Fibroblast of villous mesenchyme (primary cell): ENCODE measurements around the gene SH2B2. TPM values are rescaled to one million over a fixed set of nuclear protein-coding genes. Genes with fewer than 3 reads are reported as not detected.
"Not testable (repeated sequence)": the region's sequence is repeated elsewhere in the genome, so short reads cannot be mapped to it uniquely, and the experiment has no call there.

ENCODE experiments used
- DNase-seq: peaks from one replicate; pipeline ENCODE4 v3.0.0-alpha.2; 2010; ENCODE audit warnings: low read depth
- H3K4me3 ChIP-seq: 2 replicates; pipeline ENCODE4 v1.5.1; 2011; ENCODE audit warnings: low read depth, mild to moderate bottlenecking, low read length
- small RNA-seq: library from RNA; depleted of rRNA; stranded (forward); fragments of <200 nt; gene quantifications from one replicate; pipeline ENCODE3, GENCODE V24; 2012
- total RNA-seq: library from RNA; depleted of rRNA; stranded (reverse); fragments of >200 nt; gene quantifications from 2 replicates; pipeline ENCODE4 v1.2.3, GENCODE V29; 2012
- TF ChIP-seq, protein P1 (sequence below): IDR thresholded peaks from 2 replicates; pipeline ENCODE4 v1.5.1; 2012; ENCODE audit warnings: low read depth, mild to moderate bottlenecking, low read length; ENCODE audit not compliant: insufficient read depth

The SH2B2 gene
- total RNA-seq, 1 donor: 0.43 TPM

DNA sequence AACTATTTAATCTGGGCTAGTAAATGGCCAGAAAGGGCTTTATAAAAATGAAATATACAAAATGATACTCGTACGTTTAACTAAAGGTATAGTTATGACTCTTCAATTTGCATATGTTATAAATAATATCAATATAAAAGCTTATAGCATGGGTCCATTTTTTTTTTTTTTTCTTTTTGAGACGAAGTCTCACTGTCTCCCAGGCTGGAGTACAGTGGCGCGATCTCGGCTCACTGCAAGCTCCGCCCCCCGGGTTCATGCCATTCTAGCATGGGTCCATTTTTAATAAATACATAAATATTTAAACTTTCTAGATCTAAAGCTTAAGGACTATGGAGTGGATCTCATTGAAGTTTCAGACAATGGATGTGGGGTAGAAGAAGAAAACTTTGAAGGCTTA lies 50.3 kb downstream of the SH2B2 start:
- H3K4me3 ChIP-seq, DNase-seq: not testable (repeated sequence)

DNA sequence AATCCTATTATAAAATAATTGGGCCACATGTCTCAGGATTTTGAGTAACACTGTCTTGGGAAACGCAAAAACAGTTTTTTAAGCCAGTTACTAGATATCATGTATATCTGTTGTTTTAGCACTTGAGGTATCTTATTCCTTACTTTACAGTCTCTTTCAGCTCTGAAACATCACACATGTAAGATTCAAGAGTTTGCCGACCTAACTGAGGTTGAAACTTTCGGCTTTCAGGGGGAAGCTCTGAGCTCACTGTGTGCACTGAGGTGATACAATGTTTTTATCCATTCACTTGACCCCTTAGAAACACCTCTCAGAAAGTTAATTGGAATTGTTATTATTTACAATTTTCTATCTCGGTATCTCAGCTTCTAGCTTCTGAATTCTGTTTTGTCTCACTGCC lies 50.8 kb downstream of the SH2B2 start:
- not testable (repeated sequence) for DNase-seq, H3K4me3 ChIP-seq

DNA sequence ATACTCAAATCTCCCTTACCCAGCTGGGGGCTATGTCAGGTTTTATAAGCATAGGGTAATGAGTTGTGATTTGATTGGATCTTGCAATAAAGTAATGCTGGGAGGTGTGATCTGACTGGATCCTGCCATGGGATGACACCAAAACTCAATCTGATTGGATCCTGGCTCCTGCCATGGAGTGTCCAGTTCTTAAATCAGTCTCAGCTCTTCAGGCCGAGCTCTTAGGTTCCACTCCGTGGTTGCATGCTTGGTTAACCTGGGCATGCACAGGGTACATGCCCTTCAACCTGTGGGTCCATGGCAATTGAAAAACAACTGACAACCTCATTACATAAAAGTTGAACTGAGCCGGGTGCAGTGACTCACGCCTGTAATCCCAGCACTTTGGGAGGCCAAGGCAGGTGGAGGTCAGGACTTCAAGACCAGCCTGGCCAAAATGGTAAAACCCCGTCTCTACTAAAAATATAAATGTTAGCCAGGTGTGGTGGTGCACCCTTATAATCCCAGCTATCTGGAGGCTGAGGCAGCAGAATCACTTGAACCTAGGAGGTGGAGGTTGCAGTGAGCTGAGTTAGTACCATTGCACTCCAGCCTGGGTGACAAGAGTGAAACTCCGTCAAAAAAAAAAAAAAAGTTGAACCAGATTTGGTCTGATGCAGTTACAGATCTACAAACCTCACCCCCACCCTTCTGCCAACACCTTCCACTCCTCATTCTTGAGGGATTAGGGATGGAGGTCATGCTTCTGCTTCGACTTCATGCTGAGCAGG lies 54.1 kb downstream of the SH2B2 start:
- not testable (repeated sequence) for H3K4me3 ChIP-seq, DNase-seq

GRCh38 chr7:102346983-102347382 lies 60.3 kb downstream of the SH2B2 start:
- DNase-seq, H3K4me3 ChIP-seq: not testable (repeated sequence)

- DNase-seq, H3K4me3 ChIP-seq: not testable (repeated sequence)
These were observed 69.7 kb downstream of the SH2B2 start, which contains the start of gene SPDYE6 for GRCh38 chr7:102356344-102356743. Gene SPDYE6, minus strand, starts transcription at chr7:102356444. Its CDS starts 421 bp downstream, at chr7:102356023.

DNA sequence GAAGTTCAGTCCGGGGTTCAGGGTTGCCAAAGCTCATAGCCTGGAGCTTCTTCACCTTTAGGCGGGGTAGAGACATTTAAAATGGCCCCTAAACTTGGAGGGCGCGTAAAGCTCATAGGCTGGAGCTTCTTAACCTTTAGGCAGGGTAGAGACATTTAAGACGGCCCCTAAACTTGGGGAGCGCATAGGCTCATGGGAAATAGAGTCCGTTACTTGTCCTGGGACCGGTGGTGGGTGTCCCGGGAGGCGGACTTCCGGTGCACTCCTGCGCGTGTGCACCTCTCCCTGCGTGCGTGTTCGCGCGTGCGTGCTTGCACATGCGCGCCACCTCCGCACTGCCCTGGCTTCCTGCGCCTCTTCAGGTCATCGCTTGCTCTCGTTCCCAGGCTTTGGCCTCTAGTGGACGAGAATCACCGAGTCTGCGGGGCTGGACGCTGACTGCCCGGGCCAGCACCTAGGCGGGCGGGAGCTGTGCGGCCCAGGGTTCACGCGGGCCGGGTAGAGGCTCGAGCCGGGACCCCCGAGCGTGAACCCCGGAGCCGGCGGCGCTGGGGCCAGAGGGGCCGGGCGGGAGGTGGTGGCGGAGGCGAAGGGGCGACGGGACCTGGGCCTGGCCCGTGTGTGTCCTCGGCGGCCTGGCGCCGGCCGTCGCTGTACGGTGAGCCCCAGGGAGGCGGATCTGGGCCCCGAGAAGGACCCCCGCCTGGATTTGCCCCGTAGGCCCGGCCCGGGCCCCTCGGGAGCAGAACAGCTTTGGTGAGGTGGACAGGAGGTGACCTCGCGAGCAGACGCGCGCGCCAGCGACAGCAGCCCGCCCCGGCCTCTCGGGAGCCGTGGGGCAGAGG lies 77.1 kb downstream of the SH2B2 start:
- DNase-seq: peak; percentile 99
- TF ChIP-seq, protein P1, sequence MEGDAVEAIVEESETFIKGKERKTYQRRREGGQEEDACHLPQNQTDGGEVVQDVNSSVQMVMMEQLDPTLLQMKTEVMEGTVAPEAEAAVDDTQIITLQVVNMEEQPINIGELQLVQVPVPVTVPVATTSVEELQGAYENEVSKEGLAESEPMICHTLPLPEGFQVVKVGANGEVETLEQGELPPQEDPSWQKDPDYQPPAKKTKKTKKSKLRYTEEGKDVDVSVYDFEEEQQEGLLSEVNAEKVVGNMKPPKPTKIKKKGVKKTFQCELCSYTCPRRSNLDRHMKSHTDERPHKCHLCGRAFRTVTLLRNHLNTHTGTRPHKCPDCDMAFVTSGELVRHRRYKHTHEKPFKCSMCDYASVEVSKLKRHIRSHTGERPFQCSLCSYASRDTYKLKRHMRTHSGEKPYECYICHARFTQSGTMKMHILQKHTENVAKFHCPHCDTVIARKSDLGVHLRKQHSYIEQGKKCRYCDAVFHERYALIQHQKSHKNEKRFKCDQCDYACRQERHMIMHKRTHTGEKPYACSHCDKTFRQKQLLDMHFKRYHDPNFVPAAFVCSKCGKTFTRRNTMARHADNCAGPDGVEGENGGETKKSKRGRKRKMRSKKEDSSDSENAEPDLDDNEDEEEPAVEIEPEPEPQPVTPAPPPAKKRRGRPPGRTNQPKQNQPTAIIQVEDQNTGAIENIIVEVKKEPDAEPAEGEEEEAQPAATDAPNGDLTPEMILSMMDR: peak; percentile 19
- H3K4me3 ChIP-seq: peak overlapping the region; percentile 69

GRCh38 chr7:102364394-102364886 lies 77.8 kb downstream of the SH2B2 start:
- peak; percentile 2 for DNase-seq

GRCh38 chr7:102365390-102365789 lies 78.7 kb downstream of the SH2B2 start:
- H3K4me3 ChIP-seq, DNase-seq: not testable (repeated sequence)

More at GRCh38 chr7:102364394-102364886, 77.8 kb downstream of the SH2B2 start:
- H3K4me3 ChIP-seq: peak overlapping the region; percentile 69

- not testable (repeated sequence) for DNase-seq, H3K4me3 ChIP-seq
These were observed 83.4 kb downstream of the SH2B2 start for GRCh38 chr7:102370038-102370437.

Small RNA genes within 50 kb of the gene (small RNA-seq; reads per million reads assigned to genes)
- not detected for gene AC005088.1
- gene MIR4285: not detected
- not detected for gene RF00019

Other genes with a start within 250 kb of the SH2B2 start
- not detected in 2 replicates for gene SPDYE6, start 69.6 kb downstream of the SH2B2 start, total RNA-seq
- 17.4 and 18.6 TPM in 2 replicates for gene PRKRIP1, start 109.5 kb downstream of the SH2B2 start, total RNA-seq
- 40.6 and 49.9 TPM in 2 replicates for gene ORAI2, start 146.7 kb downstream of the SH2B2 start, total RNA-seq
- 10.8 and 19.6 TPM in 2 replicates for gene ALKBH4, start 178.0 kb downstream of the SH2B2 start, total RNA-seq
- 22.9 and 37.7 TPM in 2 replicates for gene LRWD1, start 178.1 kb downstream of the SH2B2 start, total RNA-seq
- gene POLR2J, start 192.1 kb downstream of the SH2B2 start, total RNA-seq: 28.0 and 34.5 TPM in 2 replicates
- gene RASA4B, start 230.9 kb downstream of the SH2B2 start, total RNA-seq: 2.3 and 3.5 TPM in 2 replicates